Measurements from ENCODE around the gene PUS3. TPM values are rescaled to one million over a fixed set of nuclear protein-coding genes. Genes with fewer than 3 reads are reported as not detected.
"Not testable (repeated sequence)": the region's sequence is repeated elsewhere in the genome, so short reads cannot be mapped to it uniquely, and the experiment has no call there.

PUS3 gene
- total RNA-seq, 4 donors from 2014 or later = 9.0 to 34.7 (median 17.9) TPM

- Histone ChIP-seq H3K27me3 (no peaks in the 10 kb centered on the region), H3K27ac (no peak overlapping the region), H3K4me1 (no peaks in the 10 kb centered on the region), H3K36me3 (no peaks in the 10 kb centered on the region), H3K9me3 (no peaks in the 10 kb centered on the region), H3K4me3 (replicated peaks in 1 of 3) (no peak overlapping the region)
- intact Hi-C loops (cut with DNase I) = loop anchor here (5.0 to 10.0 kb wide), 2 partner anchors 150 to 247 kb away; partner anchors contain the start of gene CHEK1
- no peak for TF ChIP-seq POLR2A (IDR thresholded peaks at IDR 0.05)
- TF ChIP-seq, protein P1, sequence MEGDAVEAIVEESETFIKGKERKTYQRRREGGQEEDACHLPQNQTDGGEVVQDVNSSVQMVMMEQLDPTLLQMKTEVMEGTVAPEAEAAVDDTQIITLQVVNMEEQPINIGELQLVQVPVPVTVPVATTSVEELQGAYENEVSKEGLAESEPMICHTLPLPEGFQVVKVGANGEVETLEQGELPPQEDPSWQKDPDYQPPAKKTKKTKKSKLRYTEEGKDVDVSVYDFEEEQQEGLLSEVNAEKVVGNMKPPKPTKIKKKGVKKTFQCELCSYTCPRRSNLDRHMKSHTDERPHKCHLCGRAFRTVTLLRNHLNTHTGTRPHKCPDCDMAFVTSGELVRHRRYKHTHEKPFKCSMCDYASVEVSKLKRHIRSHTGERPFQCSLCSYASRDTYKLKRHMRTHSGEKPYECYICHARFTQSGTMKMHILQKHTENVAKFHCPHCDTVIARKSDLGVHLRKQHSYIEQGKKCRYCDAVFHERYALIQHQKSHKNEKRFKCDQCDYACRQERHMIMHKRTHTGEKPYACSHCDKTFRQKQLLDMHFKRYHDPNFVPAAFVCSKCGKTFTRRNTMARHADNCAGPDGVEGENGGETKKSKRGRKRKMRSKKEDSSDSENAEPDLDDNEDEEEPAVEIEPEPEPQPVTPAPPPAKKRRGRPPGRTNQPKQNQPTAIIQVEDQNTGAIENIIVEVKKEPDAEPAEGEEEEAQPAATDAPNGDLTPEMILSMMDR (IDR thresholded peaks at IDR 0.05) = no peak
- no peak for DNase-seq
These were observed 30.9 kb downstream of the PUS3 start for GRCh38 chr11:125872138-125872491.

GRCh38 chr11:125871391-125872137, 31.4 kb downstream of the PUS3 start:
- H3K9me3 ChIP-seq = no peaks in the 10 kb centered on the region
- peak; percentile 19 to 46 for DNase-seq
- no peaks in the 10 kb centered on the region for H3K27me3 ChIP-seq
- intact Hi-C loops (cut with DNase I) = loop anchor here (5.0 to 10.0 kb wide), 2 partner anchors 149 to 247 kb away; partner anchors contain the start of gene CHEK1
- no peaks in the 10 kb centered on the region for H3K36me3 ChIP-seq
- TF ChIP-seq POLR2A (IDR thresholded peaks at IDR 0.05) = no peak
- TF ChIP-seq, protein P1 (IDR thresholded peaks at IDR 0.05) = peak in 5 of 6 experiments; percentile 20 to 45 (median 27)
- WGBS, 2 donors = 68% methylated on average over 10 of the region's 10 CpGs
- no peak overlapping the region for H3K4me3 ChIP-seq (replicated peaks in 1 of 3)
- no peak overlapping the region for H3K27ac ChIP-seq
- no peaks in the 10 kb centered on the region for H3K4me1 ChIP-seq

DNA sequence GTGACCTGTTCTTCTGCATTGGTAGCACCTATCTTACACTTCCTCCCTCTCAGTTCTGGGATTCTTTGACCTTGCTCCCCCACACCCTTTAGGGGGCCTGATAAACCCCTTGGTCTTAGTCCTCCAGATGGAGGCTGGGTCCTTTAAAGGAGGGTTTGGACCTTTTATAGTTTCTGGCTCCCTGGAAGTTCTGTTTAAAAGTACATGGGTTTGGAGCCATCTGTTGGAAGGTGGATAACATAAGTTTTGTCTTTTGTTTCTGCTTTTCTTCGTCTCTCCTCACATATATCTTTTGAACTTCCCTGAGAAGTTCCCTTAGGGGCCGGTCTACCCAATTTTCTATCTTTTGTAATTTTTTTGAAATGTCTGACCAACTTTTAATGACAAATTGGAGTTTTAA, 33.5 kb downstream of the PUS3 start:
- Histone ChIP-seq H3K27ac (no peak overlapping the region), H3K27me3 (no peaks in the 10 kb centered on the region), H3K36me3 (no peaks in the 10 kb centered on the region), H3K9me3 (no peaks in the 10 kb centered on the region), H3K4me3 (replicated peaks in 1 of 3) (no peak overlapping the region), H3K4me1 (no peaks in the 10 kb centered on the region)
- 61 to 73% methylated on average over 2 of the region's 2 CpGs for WGBS, 2 donors
- DNase-seq = no peak
- intact Hi-C loops (cut with DNase I) = no loop called here
- no peak for TF ChIP-seq POLR2A (IDR thresholded peaks at IDR 0.05)
- TF ChIP-seq, protein P1 (IDR thresholded peaks at IDR 0.05) = no peak

- H3K4me3 ChIP-seq (replicated peaks in 1 of 3); H3K27me3 ChIP-seq; H3K36me3 ChIP-seq; H3K9me3 ChIP-seq; intact Hi-C loops (cut with DNase I); DNase-seq; H3K27ac ChIP-seq; H3K4me1 ChIP-seq: not testable (repeated sequence)
- 95 to 100% methylated on average over 4 of the region's 4 CpGs for WGBS, 2 donors
These were observed 37.7 kb downstream of the PUS3 start for GRCh38 chr11:125865354-125865753.

- H3K4me1 ChIP-seq; DNase-seq; H3K27ac ChIP-seq; H3K9me3 ChIP-seq; intact Hi-C loops (cut with DNase I); H3K36me3 ChIP-seq; H3K27me3 ChIP-seq; H3K4me3 ChIP-seq (replicated peaks in 1 of 3): not testable (repeated sequence)
- WGBS, 2 donors = no CpG with 5 or more reads among the region's 33 CpGs
These were observed 40.2 kb downstream of the PUS3 start for GRCh38 chr11:125862786-125863185.

- H3K36me3 ChIP-seq; H3K27ac ChIP-seq; DNase-seq; H3K9me3 ChIP-seq; H3K4me1 ChIP-seq; H3K27me3 ChIP-seq; intact Hi-C loops (cut with DNase I); H3K4me3 ChIP-seq (replicated peaks in 1 of 3): not testable (repeated sequence)
- 90% methylated on average over 9 of the region's 9 CpGs for WGBS, 2 donors
These were observed 45.3 kb downstream of the PUS3 start for GRCh38 chr11:125857670-125858069.

Measured in thyroid gland (tissue), 4 donors.